Neuronal stem cell (in vitro differentiated cells): ENCODE results near the gene FOXL2.
A peak's percentile ranks its signal among the peaks of the same experiment; 100 is the strongest.

ENCODE experiments used
- DNase-seq: peaks from one replicate; pipeline ENCODE4 v3.0.0-alpha.2; 2013; ENCODE audit warnings: low spot score
- H2AFZ ChIP-seq: one replicate; pipeline ENCODE4 v1.6.1; 2013; ENCODE audit warnings: mild to moderate bottlenecking, low read length, inconsistent platforms
- H2AK5ac ChIP-seq: 2 replicates; pipeline ENCODE4 v1.6.1; 2013; ENCODE audit warnings: low read depth, mild to moderate bottlenecking, inconsistent platforms, low read length, moderate library complexity, mixed read lengths
- H2BK120ac ChIP-seq: 2 replicates; pipeline ENCODE4 v1.6.1; 2013; ENCODE audit warnings: low read depth, mild to moderate bottlenecking, inconsistent platforms, low read length, moderate library complexity, mixed read lengths
- H2BK12ac ChIP-seq: one replicate; pipeline ENCODE4 v1.6.1; 2013; ENCODE audit warnings: low read length, inconsistent platforms
- H2BK15ac ChIP-seq: 2 replicates; pipeline ENCODE4 v1.6.1; 2013; ENCODE audit warnings: mild to moderate bottlenecking, low read length, inconsistent platforms, mixed read lengths
- H2BK5ac ChIP-seq: one replicate; pipeline ENCODE4 v1.6.1; 2013; ENCODE audit warnings: inconsistent platforms, mild to moderate bottlenecking, low read length, moderate library complexity
- H3K14ac ChIP-seq: one replicate; pipeline ENCODE4 v1.6.1; 2013; ENCODE audit warnings: low read length, inconsistent platforms
- H3K18ac ChIP-seq: 2 replicates; pipeline ENCODE4 v1.6.1; 2013; ENCODE audit warnings: low read length, inconsistent platforms
- H3K23ac ChIP-seq: 2 replicates; pipeline ENCODE4 v1.6.1; 2013; ENCODE audit warnings: low read depth, mild to moderate bottlenecking, mixed read lengths, low read length, inconsistent platforms; ENCODE audit not compliant: poor library complexity
- H3K27ac ChIP-seq: replicated peaks from 3 replicates; pipeline ENCODE4 v1.5.1; 2013; ENCODE audit warnings: low read length, inconsistent platforms
- H3K27me3 ChIP-seq, 3 experiments: 2 replicates each; pipeline ENCODE4 v1.6.1; 2013; ENCODE audit warnings: low read length in 3 of 3, mild to moderate bottlenecking in 2 of 3, inconsistent platforms in 1 of 3, low read depth in 1 of 3, mixed read lengths in 1 of 3, moderate library complexity in 1 of 3; ENCODE audit not compliant: control insufficient read depth in 3 of 3, insufficient read depth in 3 of 3
- H3K36me3 ChIP-seq, 2 donors: replicated peaks in 1 of 2; 2 replicates each; pipeline ENCODE4 v1.6.1; 2013; ENCODE audit warnings: low read length in 2 of 2; ENCODE audit not compliant: control insufficient read depth in 2 of 2, insufficient read depth in 2 of 2
- H3K4ac ChIP-seq: 2 replicates; pipeline ENCODE4 v1.6.1; 2013; ENCODE audit warnings: inconsistent platforms, mild to moderate bottlenecking, low read length, moderate library complexity
- H3K4me1 ChIP-seq, 2 donors: 1 replicate in 1 of 2; 2 replicates in 1 of 2; pipeline ENCODE4 v1.6.1; 2013; ENCODE audit warnings: low read length in 2 of 2, low read depth in 1 of 2; ENCODE audit not compliant: control insufficient read depth in 2 of 2, insufficient read depth in 1 of 2
- H3K4me2 ChIP-seq: one replicate; pipeline ENCODE4 v1.6.1; 2013; ENCODE audit warnings: mild to moderate bottlenecking, low read length, inconsistent platforms; ENCODE audit not compliant: insufficient read depth, poor library complexity, severe bottlenecking
- H3K4me3 ChIP-seq, 2 donors: 2 replicates each; pipeline ENCODE4 v1.5.1; 2013; ENCODE audit warnings: low read length in 2 of 2, mild to moderate bottlenecking in 2 of 2, inconsistent platforms in 1 of 2, moderate library complexity in 1 of 2
- H3K79me1 ChIP-seq: one replicate; pipeline ENCODE4 v1.6.1; 2013; ENCODE audit warnings: low read depth, mild to moderate bottlenecking, inconsistent platforms, low read length, moderate library complexity
- H3K9ac ChIP-seq: one replicate; pipeline ENCODE4 v1.6.1; 2013; ENCODE audit warnings: mild to moderate bottlenecking, low read depth, low read length, inconsistent platforms; ENCODE audit not compliant: poor library complexity
- H3K9me3 ChIP-seq, 2 donors: replicated peaks in 1 of 2; 2 replicates each; pipeline versions ENCODE3 to v1.6.1; 2013; ENCODE audit warnings: low read length in 2 of 2, mild to moderate bottlenecking in 2 of 2, inconsistent platforms in 1 of 2, low read depth in 1 of 2, mixed read lengths in 1 of 2, moderate library complexity in 1 of 2; ENCODE audit not compliant: control insufficient read depth in 2 of 2, insufficient read depth in 1 of 2
- H4K8ac ChIP-seq: one replicate; pipeline ENCODE4 v1.6.1; 2013; ENCODE audit warnings: low read depth, mild to moderate bottlenecking, inconsistent platforms, low read length, moderate library complexity
- H4K91ac ChIP-seq: one replicate; pipeline ENCODE4 v1.6.1; 2013; ENCODE audit warnings: low read length, low read depth, mild to moderate bottlenecking, inconsistent platforms; ENCODE audit not compliant: poor library complexity
- WGBS, 2 donors: extraction: QIAGEN DNeasy Blood & Tissue Kit; methylation state at CpG; one replicate each; pipeline ENCODE4 v1.1.7; 2013; ENCODE audit warnings: missing lambda C conversion rate in 2 of 2, mixed read lengths in 1 of 2; ENCODE audit not compliant: insufficient read length in 2 of 2, insufficient replicate concordance in 1 of 2; ENCODE audit errors: extremely low coverage in 2 of 2; 5-methylcytosine and 5-hydroxymethylcytosine counted together

Gene FOXL2

DNA sequence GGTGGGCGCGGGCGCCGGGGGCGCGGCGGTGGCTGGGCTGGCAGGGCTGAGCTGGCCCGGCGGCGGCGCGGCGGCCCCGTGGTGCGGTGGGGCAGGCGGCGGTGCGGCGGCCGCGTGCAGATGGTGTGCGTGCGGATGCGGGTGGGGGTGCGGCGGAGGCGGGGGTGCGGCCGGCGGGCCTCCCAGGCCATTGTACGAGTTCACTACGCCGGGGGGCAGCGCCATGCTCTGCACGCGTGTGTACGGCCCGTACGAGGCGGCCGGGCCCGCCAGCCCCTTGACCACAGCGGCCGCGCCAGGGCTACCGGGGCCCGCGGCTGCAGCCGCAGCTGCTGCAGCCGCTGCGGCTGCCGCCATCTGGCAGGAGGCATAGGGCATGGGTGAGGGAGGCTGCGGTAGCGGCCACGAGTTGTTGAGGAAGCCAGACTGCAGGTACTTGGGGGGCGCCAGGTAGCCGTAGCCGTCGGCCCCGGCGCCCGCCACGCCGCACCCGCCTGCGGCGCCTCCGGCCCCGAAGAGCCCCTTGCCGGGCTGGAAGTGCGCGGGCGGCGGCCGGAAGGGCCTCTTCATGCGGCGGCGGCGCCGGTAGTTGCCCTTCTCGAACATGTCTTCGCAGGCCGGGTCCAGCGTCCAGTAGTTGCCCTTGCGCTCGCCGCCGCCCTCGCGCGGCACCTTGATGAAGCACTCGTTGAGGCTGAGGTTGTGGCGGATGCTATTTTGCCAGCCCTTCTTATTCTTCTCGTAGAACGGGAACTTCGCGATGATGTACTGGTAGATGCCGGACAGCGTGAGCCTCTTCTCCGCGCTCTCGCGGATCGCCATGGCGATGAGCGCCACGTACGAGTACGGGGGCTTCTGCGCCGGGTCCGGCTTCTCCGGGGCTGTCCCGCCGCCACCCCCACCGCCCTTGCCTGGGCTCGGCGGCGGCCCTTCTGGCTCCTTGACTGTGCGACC is 951 bp downstream of the FOXL2 start:
- Histone ChIP-seq H2BK5ac (no peak overlapping the region), H4K91ac (no peak overlapping the region), H3K36me3 (no peaks in the 10 kb centered on the region), H3K27me3 (peaks cover 50 to 100% (median 99%) of the 10 kb centered on the region in 3 experiments), H4K8ac (no peak overlapping the region), H3K9ac (no peak overlapping the region), H3K18ac (no peak overlapping the region), H3K79me1 (no peaks in the 10 kb centered on the region), H3K9me3 (no peaks in the 10 kb centered on the region), H3K27ac (no peak overlapping the region), H2BK12ac (no peak overlapping the region), H2BK15ac (no peak overlapping the region), H3K14ac (no peak overlapping the region), H3K4me3 (peak overlapping the region; percentile 48 to 73), H2BK120ac (no peak overlapping the region), H3K4me1 (peaks cover 9 to 15% of the 10 kb centered on the region in 2 donors), H2AK5ac (no peak overlapping the region), H3K4me2 (peak overlapping the region; percentile 74), H2AFZ (peak overlapping the region; percentile 96), H3K23ac (peak overlapping the region; percentile 28), H3K4ac (no peak overlapping the region)
- WGBS, 2 donors = no CpG with 5 or more reads among the region's 120 CpGs
- no peak for DNase-seq

DNA sequence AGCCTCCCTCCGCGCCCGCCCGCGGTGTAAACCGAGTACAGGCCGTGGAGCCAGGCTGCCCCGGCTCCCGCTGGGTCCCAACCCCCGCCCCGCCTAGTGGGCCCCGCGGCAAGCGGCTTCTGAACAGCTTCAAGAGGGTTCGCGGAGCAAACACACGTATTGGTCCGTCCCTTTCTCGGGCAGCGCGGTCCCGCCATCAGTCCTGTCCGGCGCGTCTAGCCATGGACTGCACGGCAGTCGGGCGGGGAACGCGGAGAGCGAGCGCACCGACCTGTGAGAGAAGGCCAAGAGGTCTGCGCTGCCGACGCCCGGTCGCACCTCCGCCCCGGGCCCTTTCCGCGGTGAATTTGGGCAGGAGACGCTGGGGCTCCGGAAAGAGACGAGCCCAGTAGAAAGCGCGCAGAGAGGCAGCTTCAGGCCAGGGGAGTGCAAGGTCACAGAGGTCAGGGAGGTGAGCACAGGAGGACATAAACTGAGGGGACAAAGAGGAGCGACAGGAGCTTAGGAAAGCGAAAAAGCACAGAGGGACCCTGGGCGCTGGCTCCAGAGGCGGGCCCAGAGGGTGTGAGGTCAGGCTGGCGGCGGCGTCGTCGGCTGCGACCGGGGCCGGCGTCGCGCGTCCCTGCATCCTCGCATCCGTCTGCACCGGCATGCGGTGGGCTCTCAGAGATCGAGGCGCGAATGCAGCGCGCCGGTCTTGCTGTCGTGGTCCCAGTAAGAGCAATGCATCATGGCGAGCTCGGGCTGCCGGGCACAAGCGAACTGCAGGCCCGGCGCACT is 1.8 kb downstream of the FOXL2 start:
- H3K18ac ChIP-seq = peak overlapping the region; percentile 49
- no peak overlapping the region for H2AK5ac ChIP-seq
- H3K4me2 ChIP-seq = peak overlapping the region; percentile 74
- H3K27ac ChIP-seq = no peak overlapping the region
- H2BK12ac ChIP-seq = peak overlapping the region; percentile 18
- peak; percentile 56 for DNase-seq
- H3K9me3 ChIP-seq = peaks cover 0 to 2% of the 10 kb centered on the region in 2 donors
- H3K23ac ChIP-seq = peak overlapping the region; percentile 28
- H2AFZ ChIP-seq = peak overlapping the region; percentile 96
- H3K14ac ChIP-seq = no peak overlapping the region
- H2BK120ac ChIP-seq = no peak overlapping the region
- H2BK15ac ChIP-seq = no peak overlapping the region
- peaks cover 6 to 15% of the 10 kb centered on the region in 2 donors for H3K4me1 ChIP-seq
- H3K27me3 ChIP-seq = peaks cover 46 to 99% (median 99%) of the 10 kb centered on the region in 3 experiments
- H3K4ac ChIP-seq = no peak overlapping the region
- no CpG with 5 or more reads among the region's 80 CpGs for WGBS, 2 donors
- no peak overlapping the region for H4K91ac ChIP-seq
- no peaks in the 10 kb centered on the region for H3K36me3 ChIP-seq
- H4K8ac ChIP-seq = no peak overlapping the region
- no peak overlapping the region for H2BK5ac ChIP-seq
- no peaks in the 10 kb centered on the region for H3K79me1 ChIP-seq
- H3K4me3 ChIP-seq = peak overlapping the region; percentile 17 to 28
- H3K9ac ChIP-seq = peak overlapping the region; percentile 4

DNA sequence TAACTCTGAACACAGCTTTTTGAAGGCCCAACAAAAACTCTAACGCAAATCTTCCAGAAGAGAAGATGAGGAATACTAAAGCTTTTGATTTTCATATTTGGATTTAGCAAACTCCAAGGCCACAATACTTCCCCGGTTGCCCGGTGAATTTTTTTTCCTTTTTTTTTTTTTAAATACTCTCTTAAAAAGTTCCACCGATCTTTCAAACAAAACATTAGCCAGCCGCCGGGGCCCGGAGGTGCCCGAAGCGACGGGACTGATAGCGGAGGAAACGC is 2.3 kb downstream of the FOXL2 start:
- Histone ChIP-seq H4K8ac (no peak overlapping the region), H3K14ac (no peak overlapping the region), H2BK12ac (no peak overlapping the region), H2BK15ac (no peak overlapping the region), H3K9me3 (peaks cover 0 to 2% of the 10 kb centered on the region in 2 donors), H3K79me1 (no peaks in the 10 kb centered on the region), H3K4me1 (peaks cover 9 to 20% of the 10 kb centered on the region in 2 donors), H3K9ac (no peak overlapping the region), H3K27ac (no peak overlapping the region), H2BK5ac (no peak overlapping the region), H2BK120ac (no peak overlapping the region), H3K27me3 (peaks cover 45 to 99% (median 99%) of the 10 kb centered on the region in 3 experiments), H4K91ac (no peak overlapping the region), H2AFZ (peak overlapping the region; percentile 96), H2AK5ac (no peak overlapping the region), H3K4ac (no peak overlapping the region), H3K4me2 (peak overlapping the region; percentile 48), H3K36me3 (no peaks in the 10 kb centered on the region), H3K18ac (no peak overlapping the region), H3K4me3 (peak overlapping the region in 1 of 2 donors; percentile 17), H3K23ac (no peak overlapping the region)
- WGBS, 2 donors = no CpG with 5 or more reads among the region's 12 CpGs
- DNase-seq = no peak
